Measurements from ENCODE around the gene SLC19A3.
"Not testable (repeated sequence)": the region's sequence is repeated elsewhere in the genome, so short reads cannot be mapped to it uniquely, and the experiment has no call there.

SLC19A3 gene

DNA sequence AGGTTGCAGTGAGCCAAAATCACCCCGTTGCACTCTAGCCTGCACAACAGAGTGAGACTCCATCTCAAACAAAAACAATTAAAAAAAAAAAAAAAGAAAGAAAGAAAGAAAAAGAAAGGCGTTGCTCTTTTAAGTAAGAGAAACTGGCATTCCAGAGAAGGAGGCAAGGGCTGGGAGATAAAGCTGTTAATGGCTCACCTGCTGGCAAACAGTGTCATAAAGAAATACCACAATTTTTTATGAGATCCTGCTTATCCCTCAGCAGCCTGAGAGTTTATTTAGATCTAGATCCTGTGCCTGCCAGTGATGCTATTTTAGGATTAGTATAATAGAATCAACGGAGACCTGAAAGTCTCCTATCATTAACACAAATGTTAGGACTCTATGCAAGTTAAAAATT, 16.3 kb downstream of the SLC19A3 start:
- DNase-seq: no peak

DNA sequence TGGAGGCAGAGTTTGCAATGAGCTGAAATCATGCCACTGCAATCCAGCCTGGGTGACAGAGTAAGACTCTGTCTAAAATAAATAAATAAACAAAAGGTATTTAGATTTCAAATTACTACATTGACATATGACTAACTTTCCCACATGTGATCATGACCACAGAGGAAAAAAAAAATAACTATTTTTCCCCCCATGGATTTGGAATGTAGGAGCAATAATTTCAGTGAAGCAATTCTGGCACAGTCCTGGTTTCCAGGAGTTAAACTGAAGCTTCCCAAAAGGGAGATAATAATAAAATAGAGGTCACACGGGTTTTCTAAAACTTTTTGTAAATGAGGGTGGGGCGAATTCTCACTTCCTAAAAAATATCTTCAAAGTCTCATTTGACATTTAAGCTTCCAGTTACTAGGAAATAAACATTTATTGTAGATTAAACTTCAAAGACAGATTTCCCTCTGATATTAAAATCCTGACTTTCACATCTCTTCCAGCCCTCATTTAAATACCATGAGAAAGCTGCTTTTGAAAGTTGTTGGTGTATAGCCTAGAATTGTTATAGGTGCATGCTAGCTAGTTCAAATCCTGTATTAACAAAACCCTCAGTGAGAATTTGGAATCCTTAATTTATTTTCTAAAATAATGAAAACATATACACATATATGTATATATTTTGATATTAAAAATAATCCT, 20.7 kb downstream of the SLC19A3 start:
- no peak for DNase-seq

DNA sequence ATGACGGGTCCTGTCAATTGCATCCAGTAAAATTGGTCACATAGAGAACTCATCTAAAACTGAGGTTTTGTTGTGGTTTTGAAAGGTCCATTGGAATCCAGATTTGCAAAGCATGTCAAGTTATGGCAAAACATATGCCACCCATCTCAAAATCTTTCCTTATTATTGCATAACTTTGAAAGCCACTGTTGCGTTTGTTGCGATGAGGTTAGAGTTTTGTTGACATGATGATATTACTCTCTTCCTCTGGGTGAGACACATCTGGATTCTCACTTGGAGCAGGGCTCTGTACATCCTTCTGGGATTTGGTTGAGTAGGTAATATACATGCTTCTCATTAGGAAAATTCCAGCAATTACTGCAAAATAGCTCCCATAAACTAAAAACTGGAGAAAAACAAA, 30.6 kb downstream of the SLC19A3 start:
- DNase-seq: no peak

DNA sequence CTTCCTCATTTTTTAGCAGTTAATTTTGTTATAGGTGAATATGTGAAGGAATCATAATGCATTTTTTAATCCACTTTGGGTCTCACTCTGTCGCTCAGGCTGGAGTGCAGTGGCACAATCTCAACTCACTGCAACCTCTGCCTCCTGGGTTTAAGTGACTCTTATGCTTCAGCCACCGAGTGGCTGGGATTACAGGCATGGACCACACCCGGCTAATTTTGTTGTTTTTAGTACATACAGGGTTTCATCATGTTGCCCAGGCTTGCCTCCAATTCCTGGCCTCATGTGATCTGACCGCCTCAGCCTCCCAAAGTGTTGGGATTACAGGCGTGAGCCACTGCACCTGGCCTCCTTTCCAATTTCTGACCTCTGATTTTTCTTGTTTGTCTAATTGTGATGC, 33.6 kb downstream of the SLC19A3 start:
- no peak for DNase-seq

DNA sequence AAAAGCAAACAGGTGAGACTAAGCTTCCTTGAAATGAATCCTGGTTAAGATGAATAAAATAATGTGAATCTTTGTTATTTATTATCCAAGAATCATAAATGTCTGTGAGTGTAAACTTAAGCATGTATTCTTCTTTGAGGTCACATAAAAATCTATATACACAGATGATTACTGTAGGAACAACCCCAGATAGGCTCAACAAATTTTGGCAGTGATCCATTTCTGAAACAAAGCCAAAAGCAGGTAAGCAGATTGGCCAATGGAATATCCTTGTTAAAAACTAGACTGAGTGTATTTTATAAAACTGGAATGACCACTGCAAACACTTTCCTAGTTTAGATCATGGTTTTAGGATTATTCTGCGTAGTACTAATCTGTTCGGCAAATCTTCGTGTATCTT, 39.9 kb downstream of the SLC19A3 start:
- DNase-seq: no peak

DNA sequence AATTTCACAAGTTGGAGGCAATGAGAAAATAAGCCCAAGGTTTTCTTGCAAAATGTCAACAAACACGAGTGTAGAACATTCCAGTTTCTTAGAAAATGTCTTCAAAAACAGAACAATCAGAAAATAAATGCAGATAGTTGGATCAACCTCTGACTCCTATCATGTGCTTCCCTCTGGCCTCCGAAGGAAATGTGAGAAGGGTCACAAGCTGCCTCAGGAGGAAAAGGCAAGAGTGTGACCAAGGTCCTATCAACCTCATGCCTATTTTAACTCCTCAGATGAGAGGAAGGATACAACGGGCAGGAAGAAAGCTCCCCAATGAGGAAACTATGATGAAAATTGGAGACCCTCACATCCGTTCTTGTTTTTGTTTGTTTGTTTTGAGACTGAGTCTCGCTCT, 43.3 kb downstream of the SLC19A3 start:
- no peak for DNase-seq

DNA sequence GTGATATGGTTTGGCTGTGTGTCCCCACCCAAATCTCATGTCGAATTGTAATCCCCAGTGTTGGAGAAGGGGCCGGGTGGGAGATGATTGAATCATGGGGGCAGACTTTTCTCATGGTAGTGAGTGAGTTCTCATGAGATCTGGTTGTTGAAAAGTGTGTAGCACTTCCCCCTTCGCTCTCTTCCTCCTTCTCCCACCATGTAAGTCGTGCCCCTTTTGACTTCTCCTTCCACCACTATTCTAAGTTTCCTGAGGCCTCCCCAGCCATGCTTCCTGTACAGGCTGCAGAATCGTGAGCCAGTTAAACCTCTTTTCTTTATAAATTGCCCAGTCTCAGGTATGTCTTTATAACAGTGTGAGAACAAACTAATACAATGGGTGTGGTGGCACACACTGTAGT, 44.2 kb downstream of the SLC19A3 start:
- not testable (repeated sequence) for DNase-seq

DNA sequence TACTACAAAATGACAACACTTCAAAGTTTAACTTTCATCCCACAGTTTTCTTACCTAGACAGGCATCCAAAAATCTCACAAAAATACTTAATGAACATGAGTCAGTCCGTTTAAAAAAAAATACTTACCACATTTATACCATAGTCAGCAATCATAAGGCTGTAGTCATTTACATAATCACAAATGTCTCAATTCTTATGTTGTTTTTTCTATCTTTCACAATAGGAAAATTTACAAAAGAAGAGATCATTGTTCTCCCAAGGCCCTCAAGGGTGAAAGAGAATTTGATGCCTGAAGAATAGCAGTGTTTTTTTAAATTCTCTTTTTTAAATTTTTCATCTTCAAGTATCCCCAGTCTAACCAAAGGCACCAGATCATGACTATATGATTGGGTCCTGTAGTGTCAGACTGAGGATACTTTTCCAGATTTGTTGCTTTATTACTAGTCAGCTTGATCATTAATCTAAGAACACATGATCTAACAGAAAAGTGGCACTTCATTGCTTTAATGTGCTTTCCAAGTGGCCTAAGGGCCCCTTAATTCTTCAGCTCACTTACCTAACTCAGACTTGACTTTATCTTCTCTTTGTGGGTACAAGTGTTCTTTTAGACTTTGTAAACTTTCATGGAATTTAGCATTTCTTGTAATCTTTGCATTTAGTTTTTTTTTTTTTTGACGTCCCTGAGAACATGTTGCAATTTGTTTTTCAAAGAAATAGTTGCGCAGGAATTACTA, 46.5 kb downstream of the SLC19A3 start:
- no peak for DNase-seq

DNA sequence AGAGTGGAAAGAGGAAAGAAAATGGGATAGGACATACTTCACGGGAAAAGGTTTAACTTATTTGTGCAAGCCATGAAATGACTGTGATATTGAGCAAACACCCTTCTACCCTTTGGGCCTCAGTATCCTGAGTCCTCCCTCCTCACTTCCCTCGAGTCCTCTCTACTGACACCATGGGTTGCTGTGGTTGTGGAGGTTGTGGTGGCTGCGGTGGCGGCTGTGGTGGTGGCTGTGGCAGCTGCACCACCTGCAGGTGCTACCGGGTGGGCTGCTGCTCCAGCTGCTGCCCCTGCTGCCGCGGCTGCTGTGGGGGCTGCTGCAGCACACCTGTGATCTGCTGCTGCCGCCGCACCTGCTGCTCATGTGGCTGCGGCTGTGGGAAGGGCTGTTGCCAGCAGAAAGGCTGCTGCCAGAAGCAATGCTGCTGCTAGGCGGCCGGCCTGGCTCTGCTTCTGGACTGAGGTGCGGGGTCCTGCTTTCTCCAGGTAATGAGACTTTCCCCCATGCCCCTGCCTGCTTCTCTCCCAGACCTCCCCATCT, 51.1 kb downstream of the SLC19A3 start, which contains the start of gene SCYGR5:
Gene SCYGR5 (plus strand): TSS at position 174 of the 540 bp plus-strand sequence. CDS start 0 bp downstream, at position 174.
- not testable (repeated sequence) for DNase-seq

DNA sequence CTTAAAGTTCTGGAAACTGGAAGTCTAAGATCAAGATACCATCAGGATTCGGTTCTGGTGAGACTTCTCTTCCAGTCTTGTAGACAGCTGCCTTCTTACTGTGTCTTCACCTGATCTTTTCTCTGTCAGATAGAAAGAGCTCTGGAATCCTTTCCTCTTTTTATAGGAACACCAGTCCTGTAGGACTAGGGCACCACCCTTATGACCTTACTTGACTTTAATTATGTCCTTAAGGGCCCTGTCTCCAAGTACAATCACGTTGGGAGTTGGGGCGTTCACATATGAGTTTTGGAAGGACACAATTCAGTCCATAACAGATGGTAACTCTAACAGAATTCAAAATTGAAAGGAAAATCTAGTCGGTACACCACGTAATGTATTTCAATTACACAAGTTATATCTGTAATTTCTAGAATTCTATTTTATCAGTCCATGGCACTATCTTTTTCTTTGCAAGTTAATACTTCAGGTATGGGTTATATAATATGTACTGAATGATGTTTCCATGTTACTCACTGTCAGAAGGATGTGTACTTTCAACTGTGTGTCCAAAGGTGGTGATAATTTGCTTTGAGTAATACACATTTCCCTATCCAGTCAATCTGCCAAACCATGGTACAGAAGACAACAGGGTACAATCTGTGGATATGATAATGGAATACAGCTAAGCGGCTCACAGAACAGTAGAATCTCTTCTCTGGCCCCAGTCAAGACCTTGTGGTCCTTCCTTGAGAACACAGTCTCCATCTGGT, 52.5 kb downstream of the SLC19A3 start:
- DNase-seq: no peak

DNA sequence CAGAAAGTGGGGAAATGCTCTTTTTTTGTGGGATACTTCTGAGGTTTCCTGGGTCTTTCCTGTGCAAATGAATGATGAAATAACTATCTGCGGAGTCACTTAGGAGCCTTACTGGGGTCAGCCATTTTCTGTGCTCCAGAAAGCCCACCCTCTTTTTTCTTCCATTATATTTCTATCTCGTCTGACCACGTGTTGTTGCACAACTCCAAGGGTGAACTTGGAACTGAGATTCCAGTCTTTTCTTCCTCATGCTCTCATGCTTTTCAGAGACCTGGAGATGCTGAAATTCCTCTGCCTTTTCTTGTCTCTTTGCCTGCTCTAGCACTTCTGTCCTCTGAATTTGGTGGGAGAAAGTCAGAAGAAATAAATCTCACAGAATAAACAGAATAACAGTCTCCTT, 56.0 kb downstream of the SLC19A3 start:
- no peak for DNase-seq

DNA sequence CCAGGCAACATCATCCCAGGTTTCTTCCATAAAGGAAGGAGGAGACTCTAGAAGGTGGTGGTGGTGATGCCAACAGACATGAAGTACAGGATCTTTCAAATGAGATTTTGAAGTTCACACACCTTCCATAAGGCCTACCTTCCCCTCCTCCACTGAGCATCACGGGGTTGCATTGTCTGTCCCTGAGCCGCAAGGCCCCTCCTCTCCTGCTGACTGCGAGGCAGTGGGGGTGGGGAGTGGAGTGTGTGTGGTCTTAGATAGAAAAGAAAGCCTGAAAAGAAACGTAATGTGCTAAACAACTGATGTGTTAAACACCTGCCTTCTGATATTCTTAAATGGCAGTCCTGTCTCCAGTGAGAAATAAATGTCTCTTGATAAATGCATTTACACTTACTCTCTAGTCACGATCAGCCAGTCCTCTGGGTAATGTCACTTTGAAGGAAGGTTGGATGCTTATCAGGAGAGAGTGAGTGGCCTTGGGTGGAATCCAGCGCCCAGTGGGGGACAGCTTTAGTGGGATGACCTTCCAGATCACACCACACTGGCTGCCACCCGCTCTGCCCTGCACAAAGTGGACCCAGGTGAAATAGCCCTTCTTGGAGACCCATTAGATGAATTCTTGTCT, 56.7 kb downstream of the SLC19A3 start:
- no peak for DNase-seq

DNA sequence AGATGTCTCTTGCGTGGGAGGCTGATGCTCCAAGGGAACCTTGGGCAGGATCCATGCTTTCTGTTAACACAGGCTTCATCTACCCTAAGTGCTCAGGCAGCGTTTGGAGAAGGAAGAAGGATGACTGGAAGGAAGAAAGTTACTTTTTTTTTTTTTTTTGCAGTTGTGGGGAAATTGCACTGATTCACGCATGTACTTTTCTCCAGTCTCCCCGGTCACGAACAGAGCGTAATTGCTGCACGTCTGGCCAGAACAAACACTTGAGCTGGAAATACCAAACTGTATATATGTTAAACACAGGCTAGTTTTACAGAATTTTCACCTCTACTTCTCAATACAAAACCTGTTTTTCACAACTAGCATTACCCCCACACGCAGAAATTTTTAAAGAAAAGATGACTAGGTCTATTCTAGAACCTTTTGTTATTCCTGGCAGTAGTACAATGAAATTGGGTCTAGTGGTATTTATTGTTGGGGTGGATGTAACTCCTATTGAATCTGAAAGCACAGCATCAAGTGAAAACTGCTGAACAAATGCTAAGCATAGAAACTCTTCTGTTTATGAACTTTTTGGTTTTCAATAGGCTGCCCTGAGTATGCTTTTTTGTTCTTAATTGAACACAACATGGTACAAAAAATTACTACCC, 60.5 kb downstream of the SLC19A3 start:
- DNase-seq: no peak

DNA sequence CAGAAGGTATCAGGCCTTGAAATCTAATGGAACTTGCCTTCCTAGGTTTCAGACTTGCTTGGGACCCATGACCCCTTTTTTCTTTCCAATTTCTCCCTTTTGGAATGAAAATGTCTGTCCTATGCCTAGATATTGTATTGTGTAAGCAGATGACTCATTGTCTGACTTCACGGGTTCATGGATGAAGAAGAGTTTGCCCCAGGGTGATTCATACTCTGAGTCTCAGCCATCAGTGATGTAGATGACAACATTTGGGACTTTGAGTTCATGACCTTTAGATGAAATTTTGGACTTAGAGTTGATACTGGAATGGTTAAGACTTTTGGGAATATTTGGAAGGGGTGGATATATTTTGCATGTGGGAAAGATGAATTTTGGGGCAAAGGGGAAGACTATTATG, 62.4 kb downstream of the SLC19A3 start:
- DNase-seq: no peak

DNA sequence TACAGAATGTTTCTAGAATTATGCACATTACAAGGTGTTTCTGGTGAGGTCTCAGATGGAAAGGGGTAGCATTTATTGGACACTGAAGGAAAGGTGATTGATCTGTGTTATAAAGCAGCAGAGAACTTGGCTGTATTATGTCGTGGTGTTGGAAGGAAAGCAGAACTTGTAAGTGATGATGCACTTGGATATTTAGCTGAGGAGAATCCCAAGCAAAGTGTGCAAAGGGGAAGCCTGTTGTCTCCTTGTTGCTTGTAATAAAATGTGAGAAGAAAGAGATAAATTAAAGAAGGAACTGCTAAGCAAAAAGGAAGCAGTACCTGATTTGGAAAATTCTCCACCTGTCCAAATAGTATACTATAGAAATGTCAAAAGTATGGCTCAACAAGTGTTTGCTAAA, 63.4 kb downstream of the SLC19A3 start:
- DNase-seq: no peak

DNA sequence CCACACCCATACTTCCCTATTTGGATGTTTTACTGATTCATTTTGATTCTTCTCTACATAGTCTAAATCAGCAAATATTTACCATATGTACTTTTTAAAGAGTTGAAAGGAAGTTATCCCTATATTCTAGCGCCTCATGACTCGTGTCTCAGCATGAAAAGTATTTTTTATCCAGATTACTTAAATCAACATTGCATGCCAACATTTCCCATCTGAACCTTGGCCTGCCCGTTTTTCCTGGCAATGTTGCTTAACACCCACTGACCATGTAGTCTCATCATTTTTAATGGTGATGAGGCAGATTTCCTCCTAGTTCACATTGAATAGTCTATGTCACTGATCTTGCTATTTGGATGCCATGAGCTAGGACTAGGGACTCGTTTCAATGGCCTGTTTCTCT, 64.4 kb downstream of the SLC19A3 start:
- DNase-seq: no peak

DNA sequence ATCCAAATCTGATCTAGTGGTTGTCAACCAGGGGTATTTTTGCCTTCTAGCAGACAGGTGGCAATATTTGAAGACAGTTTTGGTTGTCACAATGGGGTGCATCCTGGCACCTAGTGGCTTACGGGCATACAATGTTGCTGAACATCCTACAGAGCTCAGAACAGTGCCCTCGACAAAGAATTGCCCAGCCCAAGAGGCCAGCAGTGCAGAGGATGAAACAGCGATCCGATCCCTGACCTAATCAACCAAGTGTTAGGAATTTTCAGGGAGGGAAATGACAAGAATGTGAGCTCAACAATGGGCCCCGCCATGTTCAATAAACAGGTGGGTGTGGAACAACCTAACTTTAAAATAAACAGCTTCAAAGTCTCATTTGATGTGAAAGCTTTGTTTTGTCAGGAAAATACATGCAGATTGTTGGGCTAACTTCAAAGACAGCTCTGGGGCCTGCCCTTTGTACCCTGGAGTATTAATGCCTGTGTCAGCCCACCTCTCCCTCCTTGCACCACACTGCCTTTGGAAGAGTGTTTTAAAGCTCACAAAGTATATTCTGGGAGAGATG, 73.8 kb downstream of the SLC19A3 start:
- DNase-seq: no peak

DNA sequence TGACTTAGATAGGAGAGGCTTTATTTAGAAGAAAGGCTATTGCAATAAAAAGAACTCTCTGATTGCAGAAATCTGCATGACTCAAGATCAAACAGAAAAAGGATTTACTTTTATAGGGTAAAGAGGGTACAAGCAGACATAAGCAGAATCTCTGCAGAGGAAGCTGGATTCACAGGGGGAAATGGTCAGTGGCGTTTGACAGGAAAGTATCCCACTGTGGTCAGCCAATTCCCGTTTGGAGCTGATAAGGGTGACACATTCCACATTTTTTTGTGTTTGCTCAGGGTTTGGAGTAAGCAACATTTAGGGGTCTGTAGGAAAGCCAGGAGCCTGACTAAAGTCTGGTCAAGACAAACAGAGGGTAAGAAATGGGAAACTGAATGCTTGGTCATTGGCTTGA, 75.2 kb downstream of the SLC19A3 start:
- no peak for DNase-seq

DNA sequence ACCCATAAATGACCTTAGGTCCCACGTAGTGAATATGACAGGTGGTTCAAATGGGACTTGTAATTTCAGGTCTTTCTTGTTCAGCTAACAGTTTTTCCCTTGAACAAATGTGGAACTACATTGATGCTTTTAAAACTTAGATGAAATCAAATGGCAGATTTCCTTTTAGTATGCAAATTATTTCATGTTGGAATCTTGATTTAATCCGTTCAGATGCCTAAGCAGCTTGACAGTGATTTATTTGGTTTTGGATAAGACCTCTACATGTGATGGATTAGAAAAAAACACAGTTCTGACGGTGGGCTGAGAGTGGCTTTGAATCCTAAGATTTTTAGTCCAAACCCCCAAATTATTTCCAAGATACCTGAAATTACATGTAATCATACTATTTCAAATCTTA, 83.6 kb downstream of the SLC19A3 start:
- DNase-seq: no peak

Measured in CD4-positive, alpha-beta T cell treated with Interleukin-12 subunit alpha and Interleukin-12 subunit beta, for 1 hour (primary cell).